Thymus (tissue), 11 donors: ENCODE measurements around the gene HIVEP2. TPM values are rescaled to one million over a fixed set of nuclear protein-coding genes. Genes with fewer than 3 reads are reported as not detected.

Source experiments
- DNase-seq, 9 donors: peaks; one replicate each; pipeline ENCODE4 v3.0.0-alpha.2; 2013; ENCODE audit warnings: low spot score in 9 of 9, low read depth in 6 of 9, missing footprints in 1 of 9
- H3K27ac ChIP-seq, 2 donors: one replicate each; pipeline ENCODE4 v1.5.1; 2013; ENCODE audit warnings: control low read depth in 1 of 2, low read depth in 1 of 2, low read length in 1 of 2, mild to moderate bottlenecking in 1 of 2, moderate library complexity in 1 of 2
- H3K27me3 ChIP-seq, 2 donors: one replicate each; pipeline ENCODE4 v1.5.1; 2013; ENCODE audit warnings: low read length in 1 of 2; ENCODE audit not compliant: control insufficient read depth in 2 of 2, insufficient read depth in 1 of 2
- H3K36me3 ChIP-seq, 2 donors: one replicate each; pipeline ENCODE4 v1.5.1; 2013; ENCODE audit warnings: low read length in 1 of 2, mild to moderate bottlenecking in 1 of 2, moderate library complexity in 1 of 2; ENCODE audit not compliant: control insufficient read depth in 2 of 2, insufficient read depth in 2 of 2
- H3K4me1 ChIP-seq, 2 donors: one replicate each; pipeline ENCODE4 v1.5.1; 2013; ENCODE audit warnings: low read length in 2 of 2; ENCODE audit not compliant: control insufficient read depth in 2 of 2, insufficient read depth in 2 of 2
- H3K4me3 ChIP-seq, 2 donors: one replicate each; pipeline ENCODE4 v1.5.1; 2013; ENCODE audit warnings: low read length in 2 of 2, control low read depth in 1 of 2, mild to moderate bottlenecking in 1 of 2
- H3K9me3 ChIP-seq, 2 donors: one replicate each; pipeline ENCODE4 v1.5.1; 2013; ENCODE audit warnings: low read length in 1 of 2, mild to moderate bottlenecking in 1 of 2; ENCODE audit not compliant: control insufficient read depth in 2 of 2, insufficient read depth in 1 of 2
- WGBS: extraction: QIAGEN DNeasy Blood & Tissue Kit; methylation state at CpG from one replicate; pipeline ENCODE4 v1.1.7; 2013; 5-methylcytosine and 5-hydroxymethylcytosine counted together
- polyA plus RNA-seq: library from polyadenylated mRNA; stranded (reverse); fragments of 200-250 nt; gene quantifications from one replicate; pipeline ENCODE4 v1.2.3, GENCODE V29; 2013
- total RNA-seq: library from RNA; stranded (reverse); fragments of 120-200 nt; gene quantifications from one replicate; pipeline ENCODE4 v1.2.4, GENCODE V29; 2013
- donor health status: healthy.

HIVEP2 gene
- total and polyA plus RNA-seq, 2 donors: 11.6 to 16.4 TPM

GRCh38 chr6:142781129-142781528, 163.8 kb downstream of the HIVEP2 start:
- H3K27ac ChIP-seq: no peak overlapping the region
- H3K4me1 ChIP-seq: no peaks in the 10 kb centered on the region
- peaks cover 0 to 12% of the 10 kb centered on the region in 2 donors for H3K36me3 ChIP-seq
- no peak overlapping the region for H3K4me3 ChIP-seq
- WGBS: 96% methylated on average over 3 of the region's 3 CpGs
- H3K9me3 ChIP-seq: no peaks in the 10 kb centered on the region
- DNase-seq: no peak
- H3K27me3 ChIP-seq: no peaks in the 10 kb centered on the region

- WGBS: 82% methylated on average over 12 of the region's 12 CpGs
- H3K27ac ChIP-seq: no peak overlapping the region
- DNase-seq: peak in 1 of 9 donors; percentile 17
- peaks cover 50 to 59% of the 10 kb centered on the region in 2 donors for H3K36me3 ChIP-seq
- no peaks in the 10 kb centered on the region for H3K27me3 ChIP-seq
- peaks cover 0 to 5% of the 10 kb centered on the region in 2 donors for H3K4me1 ChIP-seq
- H3K9me3 ChIP-seq: no peaks in the 10 kb centered on the region
- H3K4me3 ChIP-seq: no peak overlapping the region
Measured at GRCh38 chr6:142773859-142774648, 170.9 kb downstream of the HIVEP2 start.

GRCh38 chr6:142773324-142773723, 171.7 kb downstream of the HIVEP2 start:
- H3K4me3 ChIP-seq: no peak overlapping the region
- no peaks in the 10 kb centered on the region for H3K9me3 ChIP-seq
- no peak for DNase-seq
- H3K4me1 ChIP-seq: peaks cover 0 to 5% of the 10 kb centered on the region in 2 donors
- 98% methylated on average over 9 of the region's 9 CpGs for WGBS
- H3K36me3 ChIP-seq: peaks cover 50 to 63% of the 10 kb centered on the region in 2 donors
- no peaks in the 10 kb centered on the region for H3K27me3 ChIP-seq
- no peak overlapping the region for H3K27ac ChIP-seq

GRCh38 chr6:142771162-142771561, 173.8 kb downstream of the HIVEP2 start:
- Histone ChIP-seq H3K4me1 (peaks cover 0 to 5% of the 10 kb centered on the region in 2 donors), H3K4me3 (no peak overlapping the region), H3K27me3 (no peaks in the 10 kb centered on the region), H3K36me3 (peaks cover 50 to 74% of the 10 kb centered on the region in 2 donors), H3K27ac (no peak overlapping the region), H3K9me3 (no peaks in the 10 kb centered on the region)
- 99% methylated on average over 12 of the region's 12 CpGs for WGBS
- no peak for DNase-seq

- Histone ChIP-seq H3K9me3 (no peaks in the 10 kb centered on the region), H3K4me3 (no peak overlapping the region), H3K36me3 (peaks cover 19 to 72% of the 10 kb centered on the region in 2 donors), H3K27ac (no peak overlapping the region), H3K4me1 (no peaks in the 10 kb centered on the region), H3K27me3 (no peaks in the 10 kb centered on the region)
- no peak for DNase-seq
- 97% methylated on average over 1 of the region's 1 CpG for WGBS
Measured at GRCh38 chr6:142765306-142765705, 179.7 kb downstream of the HIVEP2 start.

- no peak overlapping the region for H3K4me3 ChIP-seq
- no peaks in the 10 kb centered on the region for H3K9me3 ChIP-seq
- no peaks in the 10 kb centered on the region for H3K4me1 ChIP-seq
- no peak overlapping the region for H3K27ac ChIP-seq
- no peak for DNase-seq
- peaks cover 19 to 72% of the 10 kb centered on the region in 2 donors for H3K36me3 ChIP-seq
- 96% methylated on average over 1 of the region's 1 CpG for WGBS
- no peaks in the 10 kb centered on the region for H3K27me3 ChIP-seq
Measured at GRCh38 chr6:142764311-142764710, 180.7 kb downstream of the HIVEP2 start.

GRCh38 chr6:142763205-142763604, 181.8 kb downstream of the HIVEP2 start:
- DNase-seq: no peak
- H3K36me3 ChIP-seq: peaks cover 30 to 75% of the 10 kb centered on the region in 2 donors
- H3K27ac ChIP-seq: no peak overlapping the region
- no peak overlapping the region for H3K4me3 ChIP-seq
- 96% methylated on average over 4 of the region's 4 CpGs for WGBS
- H3K27me3 ChIP-seq: no peaks in the 10 kb centered on the region
- H3K9me3 ChIP-seq: no peaks in the 10 kb centered on the region
- no peaks in the 10 kb centered on the region for H3K4me1 ChIP-seq

- no peak for DNase-seq
- 94% methylated on average over 1 of the region's 1 CpG for WGBS
- no peaks in the 10 kb centered on the region for H3K27me3 ChIP-seq
- H3K4me3 ChIP-seq: no peak overlapping the region
- no peaks in the 10 kb centered on the region for H3K9me3 ChIP-seq
- no peaks in the 10 kb centered on the region for H3K4me1 ChIP-seq
- H3K36me3 ChIP-seq: peaks cover 36 to 79% of the 10 kb centered on the region in 2 donors
- no peak overlapping the region for H3K27ac ChIP-seq
Measured at GRCh38 chr6:142761756-142762155, 183.2 kb downstream of the HIVEP2 start.

GRCh38 chr6:142760152-142760551, 184.8 kb downstream of the HIVEP2 start:
- no peaks in the 10 kb centered on the region for H3K4me1 ChIP-seq
- H3K9me3 ChIP-seq: no peaks in the 10 kb centered on the region
- 98% methylated on average over 7 of the region's 7 CpGs for WGBS
- DNase-seq: no peak
- H3K36me3 ChIP-seq: peaks cover 40 to 84% of the 10 kb centered on the region in 2 donors
- H3K4me3 ChIP-seq: no peak overlapping the region
- H3K27ac ChIP-seq: no peak overlapping the region
- H3K27me3 ChIP-seq: no peaks in the 10 kb centered on the region
